Caco-2 (cell line): Measurements from ENCODE around the gene P2RX7. TPM values are rescaled to one million over a fixed set of nuclear protein-coding genes. Genes with fewer than 3 reads are reported as not detected.

Experiments used
- BruUV-seq: library from RNA; stranded (reverse); fragments of 400-500 nt; replicated peaks from 2 replicates; lab custom pipeline; 2021; lab: Mats Ljungman, UMichigan
- CTCF ChIA-PET: fragments of 300-600 bp; sonication (Branson Sonifier 250); formaldehyde crosslinking; loops from one replicate; lab custom pipeline; 2022; ENCODE audit warnings: antibody characterized with exemption; lab: Charles Lee
- POLR2A ChIA-PET: fragments of 300-600 bp; sonication (Branson Sonifier 250); formaldehyde crosslinking; loops from one replicate; lab custom pipeline; 2022; ENCODE audit warnings: antibody characterized with exemption; lab: Charles Lee
- DNase-seq, 2 experiments: peaks; one replicate each; pipeline versions ENCODE4 v3.0.0 to v3.0.0-alpha.2; 2020 to 2022
- H3K27me3 ChIP-seq: replicated peaks from 2 replicates; pipeline ENCODE4 v1.6.0; 2011; ENCODE audit warnings: low read length; ENCODE audit not compliant: control insufficient read depth, insufficient read depth
- H3K36me3 ChIP-seq: 2 replicates; pipeline ENCODE4 v1.5.1; 2011; ENCODE audit warnings: low read length; ENCODE audit not compliant: control insufficient read depth, insufficient read depth
- H3K4me1 ChIP-seq: fragments of 250-450 bp; sonication (Bioruptor Pico); 2 replicates; pipeline ENCODE4 v1.5.1; 2020; ENCODE audit warnings: mild to moderate bottlenecking
- H3K4me3 ChIP-seq: 2 replicates; pipeline ENCODE4 v1.5.1; 2011; ENCODE audit warnings: low read depth, mild to moderate bottlenecking, control low read depth, low read length
- H3K9me3 ChIP-seq: fragments of 250-450 bp; sonication (Bioruptor Pico); 2 replicates; pipeline ENCODE4 v1.5.1; 2020; ENCODE audit warnings: mild to moderate bottlenecking, moderate library complexity
- H3K27ac Mint-ChIP-seq: one replicate; pipeline ENCODE4 v1.8.0; 2022; ENCODE audit warnings: mixed read lengths; ENCODE audit not compliant: unreplicated experiment
- H3K27me3 Mint-ChIP-seq: one replicate; pipeline ENCODE4 v1.8.0; 2022; ENCODE audit warnings: mixed read lengths; ENCODE audit not compliant: insufficient read depth, unreplicated experiment
- H3K36me3 Mint-ChIP-seq: one replicate; pipeline ENCODE4 v1.8.0; 2022; ENCODE audit warnings: mild to moderate bottlenecking, mixed read lengths; ENCODE audit not compliant: insufficient read depth, unreplicated experiment
- H3K4me1 Mint-ChIP-seq: one replicate; pipeline ENCODE4 v1.8.0; 2022; ENCODE audit warnings: low read depth, mixed read lengths; ENCODE audit not compliant: unreplicated experiment
- H3K4me3 Mint-ChIP-seq: one replicate; pipeline ENCODE4 v1.8.0; 2022; ENCODE audit warnings: mild to moderate bottlenecking, moderate library complexity, mixed read lengths; ENCODE audit not compliant: unreplicated experiment
- H3K9me3 Mint-ChIP-seq: one replicate; pipeline ENCODE4 v1.8.0; 2022; ENCODE audit warnings: mixed read lengths; ENCODE audit not compliant: unreplicated experiment
- intact Hi-C: fragments of 100-400 bp; cut with micrococcal nuclease; formaldehyde crosslinking; loops from one replicate; pipeline ENCODE4 v1.10.0; 2022; ENCODE audit not compliant: unreplicated experiment
- total RNA-seq: library from RNA; stranded (reverse); gene quantifications from 2 replicates; pipeline ENCODE4 v1.2.3, GENCODE V29; 2022
- TF ChIP-seq, protein P1 (sequence below), 2 experiments: fragments of 200-600 bp in 1 of 2; IDR thresholded peaks; 1 replicate in 1 of 2; 2 replicates in 1 of 2; pipeline versions ENCODE4 v1.5.1 to v1.8.0; 2011 to 2022; ENCODE audit warnings: antibody characterized with exemption in 1 of 2, control low read depth in 1 of 2, inconsistent platforms in 1 of 2, low read depth in 1 of 2, low read length in 1 of 2, mild to moderate bottlenecking in 1 of 2, moderate library complexity in 1 of 2; ENCODE audit not compliant: insufficient read depth in 1 of 2, severe bottlenecking in 1 of 2, unreplicated experiment in 1 of 2

Gene P2RX7
- total RNA-seq, 1 experiment from 2014 or later = not detected

DNA sequence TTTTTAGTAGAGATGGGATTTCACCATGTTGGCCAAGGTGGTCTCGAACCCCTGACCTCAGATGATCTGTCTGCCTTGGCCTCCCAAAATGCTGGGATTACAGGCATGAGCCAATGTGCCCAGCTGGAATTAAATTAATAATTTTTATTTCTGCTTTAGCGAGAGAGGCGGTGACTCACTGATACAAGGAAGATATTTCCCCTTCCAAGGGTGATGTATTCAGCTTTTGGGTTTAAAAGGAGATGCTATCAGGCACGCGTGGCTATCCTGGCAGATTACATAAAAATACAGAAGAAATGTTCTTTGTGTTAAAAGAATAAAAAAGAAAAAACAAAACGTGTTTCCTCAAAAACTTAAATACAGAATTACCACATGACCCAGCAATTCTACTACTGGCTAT is 12.4 kb upstream of the P2RX7 start:
- DNase-seq = no peak
- Histone ChIP-seq H3K4me1 (peaks cover 17% of the 10 kb centered on the region; the same call in 1 of the 2 replicates), H3K36me3 (no peaks in the 10 kb centered on the region), H3K27me3 (no peaks in the 10 kb centered on the region), H3K4me3 (no peak overlapping the region), H3K9me3 (no peaks in the 10 kb centered on the region)
- POLR2A ChIA-PET = no interaction called here
- no TSS peak for BruUV-seq
- TF ChIP-seq, protein P1, sequence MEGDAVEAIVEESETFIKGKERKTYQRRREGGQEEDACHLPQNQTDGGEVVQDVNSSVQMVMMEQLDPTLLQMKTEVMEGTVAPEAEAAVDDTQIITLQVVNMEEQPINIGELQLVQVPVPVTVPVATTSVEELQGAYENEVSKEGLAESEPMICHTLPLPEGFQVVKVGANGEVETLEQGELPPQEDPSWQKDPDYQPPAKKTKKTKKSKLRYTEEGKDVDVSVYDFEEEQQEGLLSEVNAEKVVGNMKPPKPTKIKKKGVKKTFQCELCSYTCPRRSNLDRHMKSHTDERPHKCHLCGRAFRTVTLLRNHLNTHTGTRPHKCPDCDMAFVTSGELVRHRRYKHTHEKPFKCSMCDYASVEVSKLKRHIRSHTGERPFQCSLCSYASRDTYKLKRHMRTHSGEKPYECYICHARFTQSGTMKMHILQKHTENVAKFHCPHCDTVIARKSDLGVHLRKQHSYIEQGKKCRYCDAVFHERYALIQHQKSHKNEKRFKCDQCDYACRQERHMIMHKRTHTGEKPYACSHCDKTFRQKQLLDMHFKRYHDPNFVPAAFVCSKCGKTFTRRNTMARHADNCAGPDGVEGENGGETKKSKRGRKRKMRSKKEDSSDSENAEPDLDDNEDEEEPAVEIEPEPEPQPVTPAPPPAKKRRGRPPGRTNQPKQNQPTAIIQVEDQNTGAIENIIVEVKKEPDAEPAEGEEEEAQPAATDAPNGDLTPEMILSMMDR (IDR thresholded peaks at IDR 0.05; ENCODE audit: insufficient read depth in 1 of 2, low read depth in 1 of 2, low read length in 1 of 2, severe bottlenecking in 1 of 2, unreplicated experiment in 1 of 2) = no peak
- Mint-ChIP-seq H3K4me1 (peaks cover 14% of the 10 kb centered on the region), H3K36me3 (no peaks in the 10 kb centered on the region), H3K9me3 (no peaks in the 10 kb centered on the region), H3K4me3 (no peak overlapping the region), H3K27me3 (no peaks in the 10 kb centered on the region), H3K27ac (no peak overlapping the region)
- CTCF ChIA-PET = no interaction called here
- intact Hi-C loops = no loop called here

- Histone ChIP-seq H3K4me1 (peaks cover 17% of the 10 kb centered on the region; the same call in 1 of the 2 replicates), H3K9me3 (no peaks in the 10 kb centered on the region), H3K4me3 (no peak overlapping the region), H3K36me3 (no peaks in the 10 kb centered on the region), H3K27me3 (no peaks in the 10 kb centered on the region)
- H3K36me3 Mint-ChIP-seq = no peaks in the 10 kb centered on the region
- H3K27me3 Mint-ChIP-seq = no peaks in the 10 kb centered on the region
- H3K4me1 Mint-ChIP-seq = peaks cover 15% of the 10 kb centered on the region
- POLR2A ChIA-PET = no interaction called here
- no peak overlapping the region for H3K27ac Mint-ChIP-seq
- H3K9me3 Mint-ChIP-seq = no peaks in the 10 kb centered on the region
- intact Hi-C loops = no loop called here
- BruUV-seq = no TSS peak
- TF ChIP-seq, protein P1 (IDR thresholded peaks at IDR 0.05; ENCODE audit: insufficient read depth in 1 of 2, low read depth in 1 of 2, low read length in 1 of 2, severe bottlenecking in 1 of 2, unreplicated experiment in 1 of 2) = no peak
- no peak overlapping the region for H3K4me3 Mint-ChIP-seq
- no peak for DNase-seq
- CTCF ChIA-PET = interaction anchor here (0.6 kb wide), 1 partner anchor 569 kb away, joined by 7 read pairs; no protein-coding TSS in a partner anchor
Measured at GRCh38 chr12:121120989-121121755, 11.5 kb upstream of the P2RX7 start.

GRCh38 chr12:121121805-121122204 is 10.9 kb upstream of the P2RX7 start:
- no peak overlapping the region for H3K4me3 Mint-ChIP-seq
- Histone ChIP-seq H3K4me3 (no peak overlapping the region), H3K36me3 (no peaks in the 10 kb centered on the region), H3K4me1 (peaks cover 14% of the 10 kb centered on the region; the same call in 1 of the 2 replicates), H3K9me3 (no peaks in the 10 kb centered on the region), H3K27me3 (no peaks in the 10 kb centered on the region)
- H3K27me3 Mint-ChIP-seq = no peaks in the 10 kb centered on the region
- BruUV-seq = no TSS peak
- TF ChIP-seq, protein P1 (IDR thresholded peaks at IDR 0.05; ENCODE audit: insufficient read depth in 1 of 2, low read depth in 1 of 2, low read length in 1 of 2, severe bottlenecking in 1 of 2, unreplicated experiment in 1 of 2) = no peak
- intact Hi-C loops = no loop called here
- no peaks in the 10 kb centered on the region for H3K9me3 Mint-ChIP-seq
- no peak overlapping the region for H3K27ac Mint-ChIP-seq
- ChIA-PET CTCF (interaction anchor here (0.6 kb wide), 1 partner anchor 569 kb away, joined by 7 read pairs; no protein-coding TSS in a partner anchor), POLR2A (no interaction called here)
- no peaks in the 10 kb centered on the region for H3K36me3 Mint-ChIP-seq
- H3K4me1 Mint-ChIP-seq = peaks cover 15% of the 10 kb centered on the region
- no peak for DNase-seq
